K562 (cell line): ENCODE data around the gene HSPA1B. TPM values are rescaled to one million over a fixed set of nuclear protein-coding genes. Genes with fewer than 3 reads are reported as not detected.

Source experiments
- ATAC-seq: fragments of 200-7000 bp; cut with Tn5 transposase; 3 replicates; pipeline ENCODE4 v1.9.1; 2020; ENCODE audit warnings: moderate library complexity
- BruUV-seq: library from RNA; stranded (reverse); fragments of 400-500 nt; replicated peaks from 2 replicates; lab custom pipeline; 2021; lab: Mats Ljungman, UMichigan
- CTCF ChIA-PET: fragments of 300-600 bp; formaldehyde crosslinking; extraction: SDS; loops from one replicate; lab custom pipeline; 2021; ENCODE audit warnings: low intra/inter-chr PET ratio; lab: Yijun Ruan, JAX
- POLR2A ChIA-PET: fragments of 300-600, 350-650 bp; sonication (Branson Sonifier 250); formaldehyde crosslinking; extraction: SDS; loops from one replicate; lab custom pipeline; 2021; ENCODE audit warnings: antibody characterized with exemption, inconsistent platforms; lab: Yijun Ruan, JAX
- DNase-seq, 4 experiments: peaks; one replicate each; pipeline versions ENCODE4 v3.0.0 to v3.0.0-alpha.2; 2011 to 2018; ENCODE audit warnings: low spot score in 3 of 4, mixed read lengths in 3 of 4; ENCODE audit errors: extremely low read depth in 1 of 4
- FAIRE-seq: peaks from 2 replicates; lab custom pipeline; 2011; peaks lifted over from hg19 to GRCh38; lab: Jason Lieb, UNC
- H2AFZ ChIP-seq: 2 replicates; pipeline ENCODE4 v1.6.0; 2011; ENCODE audit warnings: low read depth, low read length, control low read depth, inconsistent platforms
- H3K27ac ChIP-seq: fragments of 200-600 bp; 3 replicates; pipeline ENCODE4 v1.8.0; 2011; ENCODE audit warnings: low read depth, mild to moderate bottlenecking, control low read depth, inconsistent platforms, low read length, moderate library complexity, mixed read lengths; ENCODE audit errors: extremely low read depth
- H3K27me3 ChIP-seq, 2 experiments: fragments of 300-600 bp in 1 of 2; 2 replicates in 1 of 2; 3 replicates in 1 of 2; pipeline versions ENCODE4 v1.6.0 to v1.8.0; 2011; ENCODE audit warnings: inconsistent platforms in 2 of 2, low read length in 2 of 2, mild to moderate bottlenecking in 1 of 2, mixed read lengths in 1 of 2, moderate library complexity in 1 of 2; ENCODE audit not compliant: control insufficient read depth in 2 of 2, insufficient read depth in 2 of 2
- H3K36me3 ChIP-seq: fragments of 300-600 bp; 3 replicates; pipeline ENCODE4 v1.8.0; 2011; ENCODE audit warnings: mild to moderate bottlenecking, low read length, inconsistent platforms; ENCODE audit not compliant: control insufficient read depth, insufficient read depth
- H3K4me1 ChIP-seq, 2 experiments: fragments of 200-600 bp in 1 of 2; replicated peaks in 1 of 2; 2 replicates in 1 of 2; 3 replicates in 1 of 2; pipeline versions ENCODE4 v1.5.1 to v1.8.0; 2011; ENCODE audit warnings: inconsistent platforms in 2 of 2, low read length in 2 of 2, mild to moderate bottlenecking in 1 of 2, mixed read lengths in 1 of 2, moderate library complexity in 1 of 2; ENCODE audit not compliant: control insufficient read depth in 2 of 2, insufficient read depth in 2 of 2
- H3K4me2 ChIP-seq: 2 replicates; pipeline ENCODE4 v1.6.1; 2011; ENCODE audit warnings: low read length, control low read depth, inconsistent platforms, mixed read lengths; ENCODE audit not compliant: insufficient read depth
- H3K4me3 ChIP-seq: fragments of 200-600 bp; sonication (generic), shearing (Covaris generic); 2 replicates; pipeline ENCODE4 v1.5.1; 2016; ENCODE audit warnings: control low read depth, inconsistent platforms
- H3K79me2 ChIP-seq: fragments of 200-600 bp; 3 replicates; pipeline ENCODE4 v1.8.0; 2011; ENCODE audit warnings: low read length, inconsistent platforms; ENCODE audit not compliant: control insufficient read depth, insufficient read depth
- H3K9ac ChIP-seq, 2 experiments: 2 replicates each; pipeline versions ENCODE4 v1.6.0 to v1.6.1; 2011; ENCODE audit warnings: low read depth in 2 of 2, low read length in 2 of 2, control low read depth in 1 of 2, inconsistent platforms in 1 of 2, mild to moderate bottlenecking in 1 of 2, mixed read lengths in 1 of 2; ENCODE audit not compliant: insufficient read depth in 1 of 2
- H3K9me1 ChIP-seq: one replicate; pipeline ENCODE4 v1.6.0; 2011; ENCODE audit warnings: inconsistent platforms, mild to moderate bottlenecking, low read length, moderate library complexity; ENCODE audit not compliant: control insufficient read depth, insufficient read depth
- H3K9me3 ChIP-seq: replicated peaks from 2 replicates; pipeline ENCODE4 v1.5.1; 2011; ENCODE audit warnings: low read depth, low read length, inconsistent platforms; ENCODE audit not compliant: control insufficient read depth, insufficient read depth
- H4K20me1 ChIP-seq: replicated peaks from 2 replicates; pipeline ENCODE4 v1.6.1; 2011; ENCODE audit warnings: low read length, inconsistent platforms, mixed read lengths; ENCODE audit not compliant: control insufficient read depth, insufficient read depth
- BCL6 ChIP-seq: fragments of 250-450 bp; sonication (Bioruptor Pico); IDR thresholded peaks from 2 replicates; pipeline ENCODE4 v1.4.0; 2020
- CBX5 ChIP-seq: IDR thresholded peaks from 2 replicates; pipeline ENCODE4 v1.6.1; 2014; ENCODE audit warnings: low read depth, borderline replicate concordance
- CCAR2 ChIP-seq: fragments of 200-400 bp; formaldehyde crosslinking; IDR thresholded peaks from 2 replicates; pipeline ENCODE4 v1.6.1; 2017; ENCODE audit warnings: mild to moderate bottlenecking, low read depth, low read length
- DNMT1 ChIP-seq: fragments of 450-650 bp; IDR thresholded peaks from 2 replicates; pipeline ENCODE4 v1.6.1; 2016; ENCODE audit warnings: antibody characterized with exemption, mild to moderate bottlenecking
- ELF4 ChIP-seq: fragments of 450-650 bp; formaldehyde crosslinking; IDR thresholded peaks from 2 replicates; pipeline ENCODE4 v1.4.0; 2022; ENCODE audit warnings: missing genetic modification characterization
- FOXJ3 ChIP-seq: sonication (generic); formaldehyde crosslinking; IDR thresholded peaks from 2 replicates; pipeline ENCODE4 v1.4.0; 2020; ENCODE audit warnings: mild to moderate bottlenecking, missing genetic modification reagents
- HEY1 ChIP-seq: fragments of 250-450 bp; sonication (Bioruptor Pico); IDR thresholded peaks from 2 replicates; pipeline ENCODE4 v1.5.0; 2020; ENCODE audit warnings: mild to moderate bottlenecking, moderate library complexity, borderline replicate concordance
- KDM1A ChIP-seq, 2 experiments: fragments of 450-650 bp; IDR thresholded peaks; 2 replicates each; pipeline ENCODE4 v1.6.1; 2016; ENCODE audit warnings: mild to moderate bottlenecking in 2 of 2
- POLR2A ChIP-seq: fragments of 450-650 bp; conservative IDR thresholded peaks from 2 replicates; pipeline ENCODE4 v1.6.1; 2016
- POLR2B ChIP-seq: fragments of 450-650 bp; IDR thresholded peaks from 2 replicates; pipeline ENCODE4 v1.6.1; 2018; ENCODE audit warnings: low read depth; ENCODE audit not compliant: partially characterized antibody
- PYGO2 ChIP-seq: fragments of 450-650 bp; IDR thresholded peaks from 2 replicates; pipeline ENCODE4 v1.6.1; 2016; ENCODE audit warnings: mild to moderate bottlenecking, missing genetic modification characterization, moderate library complexity, missing compliant biosample characterization
- RFX5 ChIP-seq: IDR thresholded peaks from 2 replicates; pipeline ENCODE4 v1.6.1; 2011; ENCODE audit warnings: low read depth, mild to moderate bottlenecking, improper control_type of control experiment, low read length
- SMAD1 ChIP-seq: fragments of 150-350 bp; IDR thresholded peaks from 2 replicates; pipeline ENCODE4 v1.6.1; 2014; ENCODE audit warnings: low read length, low read depth; ENCODE audit not compliant: partially characterized antibody
- SMAD2 ChIP-seq: fragments of 150-350 bp; IDR thresholded peaks from 2 replicates; pipeline ENCODE4 v1.6.1; 2014; ENCODE audit warnings: low read depth, mild to moderate bottlenecking, low read length
- STAT6 ChIP-seq: sonication (generic); formaldehyde crosslinking; IDR thresholded peaks from 2 replicates; pipeline ENCODE4 v1.8.1; 2023; ENCODE audit warnings: mild to moderate bottlenecking, missing genetic modification reagents
- TARDBP ChIP-seq: fragments of 450-650 bp; IDR thresholded peaks from 2 replicates; pipeline ENCODE4 v1.6.1; 2016
- THRB ChIP-seq: fragments of 450-650 bp; formaldehyde crosslinking; conservative IDR thresholded peaks from 2 replicates; pipeline ENCODE4 v1.4.0; 2022; ENCODE audit warnings: mild to moderate bottlenecking, missing genetic modification characterization
- USF2 ChIP-seq: sonication (generic); formaldehyde crosslinking; IDR thresholded peaks from 2 replicates; pipeline ENCODE4 v1.5.0; 2020; ENCODE audit warnings: missing genetic modification reagents
- ZEB2 ChIP-seq: fragments of 450-650 bp; IDR thresholded peaks from 2 replicates; pipeline ENCODE4 v1.6.1; 2016
- ZNF239 ChIP-seq: fragments of 250-450 bp; sonication (Bioruptor Pico); IDR thresholded peaks from 2 replicates; pipeline ENCODE4 v1.4.0; 2020; ENCODE audit warnings: mild to moderate bottlenecking
- ZNF445 ChIP-seq: fragments of 250-450 bp; sonication (Bioruptor Pico); IDR thresholded peaks from 2 replicates; pipeline ENCODE4 v1.4.0; 2020; ENCODE audit warnings: low read depth, mild to moderate bottlenecking, moderate library complexity
- WGBS: fragments of 100-300 bp; shearing (Covaris generic); methylation state at CpG from one replicate; pipeline ENCODE4 v1.1.6; 2016; ENCODE audit warnings: low coverage, mixed read lengths; ENCODE audit not compliant: insufficient coverage; ENCODE audit errors: missing lambda C conversion rate; 5-methylcytosine and 5-hydroxymethylcytosine counted together
- in situ Hi-C: fragments of 300-500 bp; cut with MboI; formaldehyde crosslinking; loops from 4 replicates; pipeline ENCODE4 v1.15.0; 2018; ENCODE audit warnings: inconsistent platforms, mixed read lengths
- intact Hi-C: fragments of 100-400 bp; cut with micrococcal nuclease; formaldehyde crosslinking; loops from 2 replicates; pipeline ENCODE4 v1.14.2; 2022
- polyA plus RNA-seq, 8 experiments: library from polyadenylated mRNA; depleted of rRNA in 4 of 8; stranded (reverse) in 5 of 8; unstranded in 3 of 8; fragments of >200 nt; fragmentation: Nextera tagmentation in 2 of 8; fragmentation: Illumina TruSeq in 1 of 8; extraction: Ambion mirVana in 2 of 8; extraction: Trizol in 1 of 8; gene quantifications; 2 replicates each; pipeline versions ENCODE4 v1.2.1 to v1.2.3, GENCODE V29; 2011 to 2014; ENCODE audit warnings: inconsistent platforms in 1 of 8, missing spikeins in 1 of 8
- total RNA-seq, 7 experiments: library from RNA; depleted of rRNA in 6 of 7; stranded (reverse); fragments of >200 nt in 6 of 7; fragmentation: Illumina TruSeq in 2 of 7; extraction: Trizol in 2 of 7; gene quantifications; 2 replicates each; pipeline versions ENCODE4 v1.2.1 to v1.2.3, GENCODE V29; 2011 to 2021; ENCODE audit warnings: low replicate concordance in 1 of 7

HSPA1B gene
- total and polyA plus RNA-seq, 9 of the 15 experiments (the other 6 are each of a cell fraction or from before 2014, with no cell fraction given): 0.27 to 227 (median 51.2) TPM

GRCh38 chr6:31874836-31875572 lies 47.5 kb downstream of the HSPA1B start:
- CTCF ChIA-PET: no interaction called here
- in situ Hi-C loops: no loop called here
- ATAC-seq (peak; percentile 9; the same call in 1 of the 3 replicates), DNase-seq (peak in 1 of 4 experiments; percentile 49), FAIRE-seq (peak; percentile 69)
- Histone ChIP-seq H3K27ac (no peak overlapping the region), H3K4me1 (peaks cover 0 to 38% of the 10 kb centered on the region in 2 experiments; a peak in 3 of 5 replicates), H4K20me1 (no peaks in the 10 kb centered on the region), H3K9ac (no peak overlapping the region; a peak in 1 of 4 replicates), H3K9me1 (no peaks in the 10 kb centered on the region), H2AFZ (no peak overlapping the region), H3K79me2 (no peaks in the 10 kb centered on the region), H3K27me3 (no peaks in the 10 kb centered on the region), H3K36me3 (peaks cover 6% of the 10 kb centered on the region; the same call in 2 of the 3 replicates), H3K4me3 (no peak overlapping the region), H3K4me2 (no peak overlapping the region), H3K9me3 (no peaks in the 10 kb centered on the region)
- intact Hi-C loops: no loop called here
- 20% methylated on average over 5 of the region's 5 CpGs for WGBS
- POLR2A ChIA-PET: interaction anchor here (1.0 to 3.2 kb wide), 5 partner anchors 11 to 79 kb away, joined by 3 to 42 read pairs (median 5); partner anchors contain the start of genes NEU1 and VARS1
- no TSS peak for BruUV-seq
- TF ChIP-seq DNMT1: no peak
- peak; percentile 58 to 69; a peak in 3 of 4 replicates for TF ChIP-seq KDM1A (IDR thresholded peaks at IDR 0.05)
- no peak for TF ChIP-seq BCL6 (CRISPR knock-in tag)
- no peak; the same call in 1 of the 2 replicates for TF ChIP-seq USF2
- no peak for TF ChIP-seq FOXJ3 (CRISPR knock-in tag)
- TF ChIP-seq HEY1 (CRISPR knock-in tag): no peak
- TF ChIP-seq ZEB2: peak; percentile 63
- no peak for TF ChIP-seq POLR2B
- TF ChIP-seq POLR2A: no peak
- TF ChIP-seq RFX5: no peak
- no peak for TF ChIP-seq PYGO2 (tag)
- TF ChIP-seq CBX5: no peak
- TF ChIP-seq ELF4 (CRISPR knock-in tag): no peak
- TF ChIP-seq ZNF445: no peak
- no peak for TF ChIP-seq ZNF239 (CRISPR knock-in tag)
- no peak for TF ChIP-seq TARDBP
- TF ChIP-seq CCAR2: no peak
- no peak for TF ChIP-seq SMAD1
- no peak for TF ChIP-seq SMAD2
- TF ChIP-seq STAT6 (CRISPR knock-in tag): no peak
- TF ChIP-seq THRB: no peak
